Transverse colon (tissue), 3 donors: ENCODE data around the gene CHPF.

Source experiments
- EP300 ChIP-seq: sonication (generic); formaldehyde crosslinking; IDR thresholded peaks from one replicate; pipeline ENCODE4 v1.6.1; 2017; ENCODE audit warnings: antibody characterized with exemption, low read depth
- TF ChIP-seq, protein P1 (sequence below), 5 experiments: fragments of 200-600 bp in 3 of 5; fragments of 450-650 bp in 2 of 5; sonication (generic) in 3 of 5; IDR thresholded peaks; 1 replicate in 2 of 5; 2 replicates in 3 of 5; pipeline ENCODE4 v1.5.1; 2016 to 2017; ENCODE audit warnings: antibody characterized with exemption in 5 of 5, inconsistent platforms in 3 of 5, mild to moderate bottlenecking in 2 of 5, moderate library complexity in 1 of 5

DNA sequence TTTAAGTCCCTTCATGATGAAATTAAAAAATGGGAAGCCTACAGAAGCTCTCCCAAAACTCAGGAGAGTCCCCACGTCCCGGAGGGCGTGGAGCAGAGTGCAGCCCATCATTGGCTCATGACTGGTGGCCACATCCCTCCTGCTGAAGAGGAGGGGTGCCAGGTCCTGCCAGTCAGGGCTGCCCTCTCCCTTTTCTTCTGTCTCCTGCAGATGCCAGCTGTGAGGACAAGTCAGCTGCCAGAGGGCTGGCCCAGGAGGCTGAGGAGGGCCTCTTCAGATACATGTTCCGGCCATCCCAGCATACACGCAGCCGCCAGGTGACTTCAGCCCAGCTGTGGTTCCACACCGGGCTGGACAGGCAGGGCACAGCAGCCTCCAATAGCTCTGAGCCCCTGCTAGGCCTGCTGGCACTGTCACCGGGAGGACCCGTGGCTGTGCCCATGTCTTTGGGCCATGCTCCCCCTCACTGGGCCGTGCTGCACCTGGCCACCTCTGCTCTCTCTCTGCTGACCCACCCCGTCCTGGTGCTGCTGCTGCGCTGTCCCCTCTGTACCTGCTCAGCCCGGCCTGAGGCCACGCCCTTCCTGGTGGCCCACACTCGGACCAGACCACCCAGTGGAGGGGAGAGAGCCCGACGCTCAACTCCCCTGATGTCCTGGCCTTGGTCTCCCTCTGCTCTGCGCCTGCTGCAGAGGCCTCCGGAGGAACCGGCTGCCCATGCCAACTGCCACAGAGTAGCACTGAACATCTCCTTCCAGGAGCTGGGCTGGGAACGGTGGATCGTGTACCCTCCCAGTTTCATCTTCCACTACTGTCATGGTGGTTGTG, 31.1 kb upstream of the CHPF start:
- no peak for TF ChIP-seq EP300
- TF ChIP-seq, protein P1, sequence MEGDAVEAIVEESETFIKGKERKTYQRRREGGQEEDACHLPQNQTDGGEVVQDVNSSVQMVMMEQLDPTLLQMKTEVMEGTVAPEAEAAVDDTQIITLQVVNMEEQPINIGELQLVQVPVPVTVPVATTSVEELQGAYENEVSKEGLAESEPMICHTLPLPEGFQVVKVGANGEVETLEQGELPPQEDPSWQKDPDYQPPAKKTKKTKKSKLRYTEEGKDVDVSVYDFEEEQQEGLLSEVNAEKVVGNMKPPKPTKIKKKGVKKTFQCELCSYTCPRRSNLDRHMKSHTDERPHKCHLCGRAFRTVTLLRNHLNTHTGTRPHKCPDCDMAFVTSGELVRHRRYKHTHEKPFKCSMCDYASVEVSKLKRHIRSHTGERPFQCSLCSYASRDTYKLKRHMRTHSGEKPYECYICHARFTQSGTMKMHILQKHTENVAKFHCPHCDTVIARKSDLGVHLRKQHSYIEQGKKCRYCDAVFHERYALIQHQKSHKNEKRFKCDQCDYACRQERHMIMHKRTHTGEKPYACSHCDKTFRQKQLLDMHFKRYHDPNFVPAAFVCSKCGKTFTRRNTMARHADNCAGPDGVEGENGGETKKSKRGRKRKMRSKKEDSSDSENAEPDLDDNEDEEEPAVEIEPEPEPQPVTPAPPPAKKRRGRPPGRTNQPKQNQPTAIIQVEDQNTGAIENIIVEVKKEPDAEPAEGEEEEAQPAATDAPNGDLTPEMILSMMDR (IDR thresholded peaks at IDR 0.05), result no peak
